ENCODE results near the gene ANKMY1. TPM values are rescaled to one million over a fixed set of nuclear protein-coding genes. Genes with fewer than 3 reads are reported as not detected.

Gene ANKMY1
- total and polyA plus RNA-seq, 2 of the 8 experiments (the other 6 are each of a cell fraction or from before 2014, with no cell fraction given) = 4.5 to 4.8 TPM

DNA sequence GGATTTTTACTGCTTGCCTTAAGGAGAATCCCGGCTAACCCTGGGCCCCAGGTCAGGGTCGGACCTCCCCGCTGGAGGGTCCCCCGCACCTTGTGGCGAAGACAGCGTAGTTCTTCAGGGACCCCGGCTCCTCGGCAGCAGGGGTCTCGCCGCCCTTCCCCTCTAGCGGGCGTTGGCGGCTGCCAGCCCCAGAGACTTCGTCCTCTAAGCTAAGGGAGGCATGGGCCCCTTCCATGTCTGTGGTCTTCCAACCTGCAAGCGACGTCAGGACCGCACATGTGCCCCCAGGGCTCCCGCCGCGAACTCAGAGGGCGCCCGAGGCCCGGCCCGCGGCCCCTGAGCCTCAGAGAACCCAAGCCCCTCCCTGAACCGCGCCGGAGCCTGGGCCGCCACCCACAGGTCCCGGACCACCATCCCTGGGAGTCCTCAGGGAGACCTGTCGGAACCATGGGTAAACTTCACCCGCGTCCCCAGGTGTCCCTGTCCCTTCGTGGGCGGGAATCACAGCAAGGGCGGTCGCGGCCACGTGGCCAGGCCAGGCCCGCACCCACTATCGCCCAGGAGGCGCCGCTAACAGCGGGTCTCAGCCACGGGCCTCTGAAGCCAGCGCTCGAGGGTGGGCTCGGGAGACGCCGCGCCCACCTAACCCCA lies 562 bp downstream of the ANKMY1 start (continued):
- 0 out of 2 replicates have a peak, but pooled peaks have one; percentile 0 for TF ChIP-seq CREB1 (IDR thresholded peaks at IDR 0.05)
- TF ChIP-seq, protein P1, sequence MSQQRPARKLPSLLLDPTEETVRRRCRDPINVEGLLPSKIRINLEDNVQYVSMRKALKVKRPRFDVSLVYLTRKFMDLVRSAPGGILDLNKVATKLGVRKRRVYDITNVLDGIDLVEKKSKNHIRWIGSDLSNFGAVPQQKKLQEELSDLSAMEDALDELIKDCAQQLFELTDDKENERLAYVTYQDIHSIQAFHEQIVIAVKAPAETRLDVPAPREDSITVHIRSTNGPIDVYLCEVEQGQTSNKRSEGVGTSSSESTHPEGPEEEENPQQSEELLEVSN (IDR thresholded peaks at IDR 0.05) = peak; percentile 87
